ENCODE results near the gene ISOC1.

Gene ISOC1

GRCh38 chr5:129096382-129096991, 1.9 kb downstream of the ISOC1 start:
- no peak for DNase-seq

- DNase-seq = no peak
Observed at GRCh38 chr5:129097498-129098296, 3.1 kb downstream of the ISOC1 start.

- no peak for DNase-seq
Observed at GRCh38 chr5:129098488-129099183, 4.1 kb downstream of the ISOC1 start.

- no peak for DNase-seq
Observed at GRCh38 chr5:129099184-129099569, 4.6 kb downstream of the ISOC1 start.

DNA sequence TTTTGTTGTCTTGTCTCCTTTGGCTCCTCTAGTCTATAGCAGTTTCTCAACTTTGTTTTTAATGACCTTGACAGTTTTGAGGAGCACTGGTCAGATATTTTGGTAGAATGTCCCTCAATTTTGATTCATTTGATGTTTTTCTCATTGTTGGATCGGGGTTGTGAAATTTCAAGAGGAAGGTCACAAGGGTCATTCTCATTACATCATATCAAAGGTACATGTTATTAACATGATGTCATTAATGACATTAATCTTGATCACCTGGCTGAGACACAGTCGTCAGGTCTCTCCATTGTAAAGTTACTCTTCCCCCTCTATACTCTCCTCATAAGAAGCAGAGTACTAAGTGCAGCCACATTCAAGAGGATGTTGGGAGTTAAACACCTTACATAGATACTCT, 7.2 kb downstream of the ISOC1 start:
- DNase-seq = no peak

DNA sequence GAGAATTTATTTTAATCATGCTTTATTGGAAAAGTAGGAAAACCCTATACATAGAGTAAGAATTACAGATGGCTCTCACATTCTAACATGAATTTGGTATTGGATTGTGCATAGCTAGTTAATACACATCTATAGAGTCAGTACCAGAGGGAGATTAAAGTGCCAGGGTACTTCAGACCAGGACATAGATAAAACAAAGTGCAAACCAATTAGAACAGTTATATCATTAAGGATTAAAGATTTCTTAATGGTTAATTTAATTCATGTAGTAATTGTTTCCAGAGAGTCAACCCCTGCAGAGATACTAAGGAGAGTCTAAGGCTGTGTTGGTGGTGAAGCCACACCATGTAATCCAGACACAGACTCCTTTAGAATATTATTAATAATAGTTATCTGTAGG, 8.8 kb downstream of the ISOC1 start:
- DNase-seq = no peak

GRCh38 chr5:129104915-129105455, 10.4 kb downstream of the ISOC1 start:
- no peak for DNase-seq

- DNase-seq = no peak
Observed at GRCh38 chr5:129107637-129108036, 13.1 kb downstream of the ISOC1 start.

GRCh38 chr5:129110742-129111141, 16.2 kb downstream of the ISOC1 start:
- no peak for DNase-seq

DNA sequence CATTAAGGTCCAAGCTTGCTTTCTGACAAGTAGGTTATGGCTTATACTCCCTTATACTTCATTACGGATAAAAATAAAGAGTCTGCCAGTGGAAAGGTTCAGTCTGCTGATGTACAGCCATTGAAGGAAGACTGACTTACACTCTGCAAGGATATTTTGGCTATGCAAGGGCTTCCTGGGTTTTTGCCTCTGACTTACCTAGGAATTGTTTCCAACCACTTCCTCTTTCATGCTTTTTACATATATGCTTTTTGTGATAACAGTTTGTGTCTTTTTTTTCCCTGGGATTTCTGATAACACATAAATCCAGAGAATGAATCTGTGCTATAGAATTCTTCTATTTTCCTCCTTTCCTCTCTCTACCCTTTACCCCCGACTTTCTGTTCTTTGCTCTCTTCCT, 16.8 kb downstream of the ISOC1 start:
- DNase-seq = no peak

GRCh38 chr5:129112295-129112694, 17.7 kb downstream of the ISOC1 start:
- no peak for DNase-seq

GRCh38 chr5:129113867-129114266, 19.3 kb downstream of the ISOC1 start:
- no peak for DNase-seq

DNA sequence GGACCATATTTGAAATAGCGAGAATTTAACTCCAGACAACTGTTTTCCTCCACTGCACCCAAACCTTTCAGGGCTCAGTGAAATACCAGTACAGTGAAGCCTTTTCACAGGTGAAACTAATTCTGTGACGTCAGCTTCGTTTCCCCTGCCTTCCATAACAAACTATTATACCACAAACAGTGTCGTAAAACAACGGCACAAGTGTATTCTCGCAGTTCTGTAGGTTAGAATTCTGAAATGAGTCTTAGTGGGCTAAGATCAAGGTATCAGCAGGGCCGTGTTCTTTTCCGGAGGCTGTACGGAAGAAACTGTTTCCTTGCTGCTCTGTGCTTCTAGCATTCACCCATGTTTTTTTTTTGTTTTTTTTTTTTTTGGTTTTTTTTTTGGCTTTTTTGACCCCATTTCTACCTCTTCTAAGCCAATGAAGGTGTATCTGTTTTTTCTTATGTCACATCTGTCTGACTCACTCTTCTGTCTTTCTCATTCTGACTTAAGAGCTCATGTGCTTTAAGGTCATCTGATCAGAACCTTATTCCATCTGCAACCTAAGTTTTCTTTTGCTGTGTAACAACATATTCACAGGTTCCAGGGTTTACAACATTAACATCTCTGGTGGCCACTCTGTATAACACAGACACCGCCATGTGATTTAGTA, 20.1 kb downstream of the ISOC1 start:
- no peak for DNase-seq

DNA sequence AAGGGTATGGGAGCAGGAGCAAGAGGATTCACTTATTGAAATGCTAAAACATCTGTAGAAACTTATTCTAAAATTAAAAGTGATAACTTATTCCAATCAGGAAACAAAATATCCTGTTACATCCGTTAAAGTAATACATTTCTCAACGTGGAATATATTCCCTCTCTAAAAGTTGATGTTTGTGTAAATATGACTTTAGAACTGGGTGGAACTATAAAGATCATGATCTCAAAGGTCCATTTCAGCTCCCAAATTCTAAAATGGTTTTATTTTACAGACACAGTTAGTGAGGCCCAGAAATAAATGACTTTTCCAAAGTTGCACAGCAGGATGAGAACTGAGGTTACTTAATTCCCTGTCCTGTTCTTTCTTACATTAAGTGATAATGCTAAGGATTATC, 21.1 kb downstream of the ISOC1 start:
- DNase-seq = no peak

- DNase-seq = no peak
Observed at GRCh38 chr5:129116797-129117196, 22.2 kb downstream of the ISOC1 start.

DNA sequence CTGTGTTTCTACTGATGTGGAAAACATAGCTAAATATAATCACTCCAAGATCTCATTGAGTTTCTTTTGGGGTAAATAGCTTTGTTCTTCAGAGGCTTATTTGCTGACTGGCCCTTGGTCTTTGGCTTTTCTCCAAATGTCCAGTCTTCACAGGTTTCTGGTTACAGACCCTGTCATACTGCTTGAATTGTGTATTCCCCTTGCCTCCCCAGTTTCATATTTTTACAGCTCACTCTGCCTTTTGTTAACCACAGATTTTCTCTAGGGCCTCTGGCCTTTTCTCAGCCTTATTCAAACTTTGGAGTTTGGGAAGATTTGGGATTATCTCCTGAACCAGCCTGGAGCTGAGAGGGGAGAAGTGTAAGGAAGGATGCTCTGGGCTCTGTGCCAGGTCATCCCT, 23.9 kb downstream of the ISOC1 start:
- no peak for DNase-seq

DNA sequence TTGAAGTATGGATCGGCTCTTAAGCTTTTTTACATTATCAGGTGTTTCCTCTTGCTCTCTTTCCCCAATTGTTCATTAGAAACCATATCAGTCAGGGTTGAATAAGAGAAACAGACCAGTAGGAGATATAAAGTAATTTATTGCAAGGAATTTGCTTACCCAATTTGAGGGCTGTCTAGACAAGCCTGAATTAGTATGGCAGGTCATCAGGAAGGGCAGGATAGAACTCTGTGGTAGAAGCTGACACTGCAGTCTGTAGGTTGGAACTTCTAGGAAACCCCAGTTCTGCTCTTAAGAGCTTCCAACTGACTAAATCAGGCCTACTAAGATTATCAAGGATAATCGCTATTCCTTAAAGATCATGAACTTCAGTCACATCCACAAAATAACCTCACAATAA, 24.3 kb downstream of the ISOC1 start:
- no peak for DNase-seq

GRCh38 chr5:129120158-129120581, 25.6 kb downstream of the ISOC1 start:
- no peak for DNase-seq

DNA sequence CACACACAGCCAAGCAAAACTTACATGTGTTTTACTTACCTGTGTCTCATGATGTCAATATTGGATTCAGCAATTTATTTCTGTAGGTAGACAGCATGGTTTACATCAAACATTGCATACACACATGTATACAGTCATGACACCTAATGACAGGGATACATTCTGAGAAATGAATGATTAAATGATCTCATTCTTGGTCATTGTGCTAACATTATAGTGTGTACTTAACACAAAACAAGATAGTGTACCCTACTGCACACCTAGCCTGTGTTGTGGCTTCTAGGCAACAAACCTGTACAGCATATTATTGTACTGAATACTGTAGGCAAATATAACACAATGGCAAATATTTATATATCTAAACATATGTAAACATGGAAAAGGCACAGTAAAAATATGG, 28.0 kb downstream of the ISOC1 start:
- no peak for DNase-seq

DNA sequence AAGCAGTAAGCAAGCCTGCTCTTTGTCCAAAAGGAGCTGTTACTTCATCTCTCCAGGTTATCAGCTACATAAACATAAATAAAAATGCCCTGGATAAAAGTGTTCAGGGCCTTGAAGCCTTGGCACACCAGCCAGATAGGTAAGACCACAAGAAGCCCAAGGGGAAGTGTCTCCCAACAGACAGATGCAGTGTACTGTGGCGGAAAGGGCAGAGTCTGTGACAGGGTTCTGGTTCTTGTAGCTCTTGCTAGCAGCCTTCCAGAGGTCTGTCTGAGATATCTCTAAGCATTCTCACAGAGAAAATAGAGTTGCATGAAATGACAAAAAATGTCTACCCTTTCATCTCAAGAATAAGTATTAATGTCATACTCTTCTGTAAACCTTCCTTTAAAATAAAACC, 30.1 kb downstream of the ISOC1 start:
- DNase-seq = no peak

DNA sequence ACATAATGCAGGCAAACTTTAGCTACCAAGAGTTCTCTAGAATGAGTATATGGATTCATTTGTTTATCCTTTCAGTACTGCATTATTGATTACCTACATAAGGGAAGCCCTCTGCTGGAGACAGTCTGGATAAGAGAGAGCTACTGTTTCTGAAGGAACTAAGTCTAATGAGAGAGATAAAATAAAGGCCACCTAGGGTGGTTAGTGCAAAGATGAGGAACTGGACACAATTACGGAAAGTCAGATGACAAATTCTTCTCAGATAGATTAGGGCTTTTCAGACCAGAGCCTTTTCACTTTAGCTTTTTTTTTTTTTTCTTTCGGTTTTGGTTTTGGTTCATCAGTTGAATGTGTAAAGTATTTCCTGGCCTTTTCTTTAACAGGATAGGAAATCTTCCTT, 31.3 kb downstream of the ISOC1 start:
- no peak for DNase-seq

GRCh38 chr5:129133553-129133952, 39.0 kb downstream of the ISOC1 start:
- DNase-seq = no peak

DNA sequence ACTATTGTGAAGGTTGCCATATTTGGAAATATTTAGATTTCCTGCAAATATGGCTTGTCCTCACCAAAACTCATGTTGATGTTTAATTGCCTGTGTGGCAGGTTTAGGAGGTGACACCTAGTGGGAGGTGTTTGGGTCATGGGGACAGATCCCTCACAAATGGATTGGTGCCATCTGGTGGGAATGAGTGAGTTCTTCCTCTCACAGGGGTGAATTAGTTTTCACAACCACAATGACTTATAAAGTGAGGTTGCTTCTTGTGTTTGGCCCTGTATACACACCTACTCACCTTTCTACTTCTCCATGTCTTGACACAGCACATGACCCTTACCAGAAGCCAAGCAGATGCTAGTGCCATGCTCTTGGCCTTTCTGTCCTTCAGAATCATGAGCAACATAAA, 41.1 kb downstream of the ISOC1 start:
- DNase-seq = no peak

Measured in T-helper 9 cell (primary cell).